ENCODE data around the gene INPP4B. TPM values are rescaled to one million over a fixed set of nuclear protein-coding genes. Genes with fewer than 3 reads are reported as not detected.

INPP4B gene
- total RNA-seq, 4 donors from 2014 or later, result 38.9 to 48.7 (median 44.2) TPM

DNA sequence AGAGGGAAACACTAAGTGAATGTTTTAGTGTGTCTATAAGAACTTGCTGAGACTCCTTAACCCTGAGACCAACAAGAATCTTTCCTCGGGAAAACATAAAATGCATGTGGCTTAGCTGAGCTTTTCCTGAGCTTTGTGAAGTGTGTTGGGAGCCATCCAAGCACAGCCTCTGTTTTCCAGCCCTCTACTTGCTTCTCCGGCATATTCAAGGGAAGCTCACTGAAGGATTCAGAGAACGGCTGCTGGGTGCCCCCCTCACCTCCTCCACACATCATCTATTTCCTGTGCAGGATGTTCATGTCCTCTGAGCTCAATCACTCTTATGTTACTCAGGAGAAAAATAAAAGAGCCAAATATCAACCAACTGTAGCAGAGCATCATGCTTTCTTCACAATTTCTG is 717.6 kb downstream of the INPP4B start:
- DNase-seq, result peak in 1 of 3 donors; percentile 46
- H3K9me3 ChIP-seq, result no peaks in the 10 kb centered on the region
- TF ChIP-seq, protein P1, sequence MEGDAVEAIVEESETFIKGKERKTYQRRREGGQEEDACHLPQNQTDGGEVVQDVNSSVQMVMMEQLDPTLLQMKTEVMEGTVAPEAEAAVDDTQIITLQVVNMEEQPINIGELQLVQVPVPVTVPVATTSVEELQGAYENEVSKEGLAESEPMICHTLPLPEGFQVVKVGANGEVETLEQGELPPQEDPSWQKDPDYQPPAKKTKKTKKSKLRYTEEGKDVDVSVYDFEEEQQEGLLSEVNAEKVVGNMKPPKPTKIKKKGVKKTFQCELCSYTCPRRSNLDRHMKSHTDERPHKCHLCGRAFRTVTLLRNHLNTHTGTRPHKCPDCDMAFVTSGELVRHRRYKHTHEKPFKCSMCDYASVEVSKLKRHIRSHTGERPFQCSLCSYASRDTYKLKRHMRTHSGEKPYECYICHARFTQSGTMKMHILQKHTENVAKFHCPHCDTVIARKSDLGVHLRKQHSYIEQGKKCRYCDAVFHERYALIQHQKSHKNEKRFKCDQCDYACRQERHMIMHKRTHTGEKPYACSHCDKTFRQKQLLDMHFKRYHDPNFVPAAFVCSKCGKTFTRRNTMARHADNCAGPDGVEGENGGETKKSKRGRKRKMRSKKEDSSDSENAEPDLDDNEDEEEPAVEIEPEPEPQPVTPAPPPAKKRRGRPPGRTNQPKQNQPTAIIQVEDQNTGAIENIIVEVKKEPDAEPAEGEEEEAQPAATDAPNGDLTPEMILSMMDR (IDR thresholded peaks at IDR 0.05), result no peak
- TF ChIP-seq POLR2A (IDR thresholded peaks at IDR 0.05), result no peak
- H3K27ac ChIP-seq, result peak overlapping the region in 2 of 4 donors; percentile 8 to 39
- no peaks in the 10 kb centered on the region for H3K4me1 ChIP-seq
- H3K4me3 ChIP-seq, result no peak overlapping the region
- H3K27me3 ChIP-seq, result no peaks in the 10 kb centered on the region
- H3K36me3 ChIP-seq, result no peaks in the 10 kb centered on the region

DNA sequence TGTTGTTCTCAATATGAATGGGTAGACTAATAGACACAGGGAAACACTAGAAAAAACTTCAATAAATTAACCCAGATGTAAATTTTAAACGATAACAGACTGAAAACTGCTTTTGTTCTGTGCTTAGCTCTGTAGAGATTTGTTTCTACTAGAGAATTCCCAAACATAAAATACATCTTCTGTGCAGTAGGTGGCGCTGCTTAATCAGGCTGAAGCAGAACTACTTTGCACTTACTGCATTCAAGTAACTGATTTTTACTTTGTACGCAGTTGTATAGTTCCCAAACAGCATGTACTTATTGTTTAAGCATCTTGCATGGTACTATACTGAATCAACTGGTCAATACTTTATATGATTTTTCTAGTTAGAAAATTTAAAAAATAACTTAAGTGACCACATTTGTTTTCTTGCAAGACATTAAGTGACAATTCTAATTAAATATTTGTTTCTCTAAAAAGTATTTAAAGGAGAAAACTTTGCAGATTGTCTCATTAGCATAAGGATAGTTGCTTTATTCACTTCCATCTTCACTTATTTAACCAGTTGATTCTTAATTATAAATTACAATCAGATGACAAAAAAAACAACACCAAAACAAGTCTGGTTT is 719.1 kb downstream of the INPP4B start:
- H3K27ac ChIP-seq, result no peak overlapping the region
- no peak for TF ChIP-seq POLR2A (IDR thresholded peaks at IDR 0.05)
- TF ChIP-seq, protein P1 (IDR thresholded peaks at IDR 0.05), result peak; percentile 34 to 92 (median 88)
- DNase-seq, result peak in 2 of 3 donors; percentile 19 to 80
- H3K4me1 ChIP-seq, result no peaks in the 10 kb centered on the region
- H3K27me3 ChIP-seq, result no peaks in the 10 kb centered on the region
- H3K36me3 ChIP-seq, result no peaks in the 10 kb centered on the region
- no peak overlapping the region for H3K4me3 ChIP-seq
- H3K9me3 ChIP-seq, result no peaks in the 10 kb centered on the region

DNA sequence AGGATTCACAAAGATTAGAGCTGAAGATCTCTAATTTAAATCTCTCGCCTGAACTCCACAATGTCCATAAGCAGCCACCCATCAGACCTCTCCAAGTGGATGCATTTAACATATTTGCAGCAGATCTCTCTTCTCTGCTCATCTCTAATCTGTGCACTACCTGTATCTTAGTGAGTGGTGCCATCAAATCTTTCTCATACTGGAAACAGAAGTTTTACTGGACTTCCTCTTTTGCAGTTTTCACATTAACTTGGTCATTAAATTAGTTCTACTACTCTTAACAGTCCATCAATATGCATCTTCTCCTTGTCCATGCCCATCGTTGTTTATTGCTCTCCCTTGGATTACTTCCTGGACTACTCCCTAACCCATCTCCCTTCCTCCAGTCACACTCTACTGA is 721.2 kb downstream of the INPP4B start:
- DNase-seq, result no peak
- Histone ChIP-seq H3K27ac (no peak overlapping the region), H3K27me3 (no peaks in the 10 kb centered on the region), H3K4me3 (no peak overlapping the region), H3K4me1 (no peaks in the 10 kb centered on the region), H3K9me3 (no peaks in the 10 kb centered on the region), H3K36me3 (no peaks in the 10 kb centered on the region)
- TF ChIP-seq, protein P1 (IDR thresholded peaks at IDR 0.05), result no peak
- TF ChIP-seq POLR2A (IDR thresholded peaks at IDR 0.05), result no peak

DNA sequence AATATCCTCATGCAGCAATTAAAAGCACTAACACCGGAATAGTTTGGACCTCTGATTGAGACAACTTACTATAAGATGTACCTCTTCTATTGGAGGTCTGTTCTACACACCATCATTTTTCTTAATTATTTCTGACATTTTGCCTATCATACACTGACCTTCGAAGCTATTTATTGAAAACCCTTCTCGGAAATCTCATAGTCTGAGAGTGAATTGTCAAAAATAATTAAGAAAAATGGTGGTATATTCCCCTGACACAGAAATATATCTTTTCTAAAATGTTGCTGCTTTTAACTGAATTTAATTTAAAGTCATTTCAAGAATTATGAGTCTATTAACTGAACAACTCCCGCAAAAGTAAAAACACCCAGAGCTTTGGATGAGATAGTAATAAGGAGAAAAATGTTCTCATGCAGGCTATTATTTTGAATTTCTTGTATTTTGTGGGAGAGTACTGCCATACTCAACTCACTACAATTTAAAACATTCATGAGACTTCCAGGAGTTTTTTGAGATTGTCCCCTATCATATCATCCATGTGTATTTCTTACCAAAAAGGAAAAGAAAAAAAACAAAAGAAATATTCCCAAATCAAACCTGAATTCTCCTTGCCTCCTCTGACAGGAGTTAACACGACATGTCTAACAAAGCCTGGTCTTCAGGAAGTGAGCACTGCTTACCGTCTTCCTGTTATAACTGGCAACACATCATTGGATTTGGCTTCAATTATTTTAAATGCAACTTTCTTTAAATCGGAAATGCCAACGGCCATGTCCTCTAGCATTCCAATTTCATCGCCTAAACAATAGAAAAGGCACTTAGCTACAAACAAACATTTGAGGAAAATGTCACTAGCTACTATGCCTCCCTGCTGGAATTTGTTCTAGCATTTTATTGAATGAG is 724.4 kb downstream of the INPP4B start:
- no peak for DNase-seq
- Histone ChIP-seq H3K36me3 (no peaks in the 10 kb centered on the region), H3K4me3 (no peak overlapping the region), H3K4me1 (no peaks in the 10 kb centered on the region), H3K27ac (no peak overlapping the region), H3K27me3 (no peaks in the 10 kb centered on the region), H3K9me3 (no peaks in the 10 kb centered on the region)
- no peak for TF ChIP-seq POLR2A (IDR thresholded peaks at IDR 0.05)
- TF ChIP-seq, protein P1 (IDR thresholded peaks at IDR 0.05), result no peak

DNA sequence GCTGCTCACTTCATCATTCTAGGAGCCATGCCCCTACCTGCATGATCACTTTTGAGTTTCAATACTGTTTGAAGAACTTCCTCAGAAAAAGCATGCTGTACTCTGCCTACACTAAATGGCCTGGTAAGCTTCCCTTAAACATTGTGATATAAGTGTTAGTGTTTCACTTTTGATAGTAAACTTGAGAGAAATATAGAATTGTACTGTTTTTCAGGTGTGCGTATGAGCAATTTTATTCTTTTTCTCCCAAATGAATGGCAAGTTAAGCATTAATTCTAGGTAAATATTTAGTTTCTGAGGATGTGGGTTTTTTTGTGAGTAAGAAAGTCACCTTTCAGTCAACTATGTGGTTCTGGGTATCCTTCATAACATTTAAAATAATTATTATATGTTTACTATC is 725.2 kb downstream of the INPP4B start:
- DNase-seq, result no peak
- Histone ChIP-seq H3K27me3 (no peaks in the 10 kb centered on the region), H3K9me3 (no peaks in the 10 kb centered on the region), H3K4me1 (no peaks in the 10 kb centered on the region), H3K4me3 (no peak overlapping the region), H3K36me3 (no peaks in the 10 kb centered on the region), H3K27ac (no peak overlapping the region)
- TF ChIP-seq POLR2A (IDR thresholded peaks at IDR 0.05), result no peak
- TF ChIP-seq, protein P1 (IDR thresholded peaks at IDR 0.05), result no peak

All from Peyer's patch (tissue), 4 donors.